GM12878 (cell line): ENCODE results near the gene CDX1. TPM values are rescaled to one million over a fixed set of nuclear protein-coding genes. Genes with fewer than 3 reads are reported as not detected.

Experiments
- ATAC-seq: fragments of 200-7000 bp; cut with Tn5 transposase; 3 replicates; pipeline ENCODE4 v1.9.1; 2020; ENCODE audit warnings: mild to moderate bottlenecking, moderate library complexity
- BruUV-seq: library from RNA; stranded (reverse); fragments of 400-500 nt; replicated peaks from 2 replicates; lab custom pipeline; 2021; lab: Mats Ljungman, UMichigan
- CTCF ChIA-PET: fragments of 300-600 bp; sonication (Branson Sonifier 250); formaldehyde crosslinking; extraction: SDS; loops from one replicate; lab custom pipeline; 2021; ENCODE audit warnings: inconsistent platforms; lab: Yijun Ruan, JAX
- POLR2A ChIA-PET: fragments of 350-600 bp; formaldehyde crosslinking; extraction: SDS; loops from one replicate; lab custom pipeline; 2021; ENCODE audit warnings: inconsistent platforms; lab: Charles Lee
- RAD21 ChIA-PET: fragments of 300-600 bp; sonication (Branson Sonifier 250); formaldehyde crosslinking; loops from one replicate; lab custom pipeline; 2023; ENCODE audit warnings: antibody characterized with exemption; ENCODE audit not compliant: unreplicated experiment; lab: Charles Lee
- SMC1A ChIA-PET: fragments of 300-600 bp; sonication (Branson Sonifier 250); formaldehyde crosslinking; loops from one replicate; lab custom pipeline; 2023; ENCODE audit not compliant: unreplicated experiment, uncharacterized antibody; lab: Charles Lee
- DNase-seq: peaks from one replicate; pipeline ENCODE4 v3.0.0-alpha.2; 2011; ENCODE audit warnings: low read depth, low spot score
- FAIRE-seq: peaks from 3 replicates; lab custom pipeline; 2011; peaks lifted over from hg19 to GRCh38; lab: Jason Lieb, UNC
- H2AFZ ChIP-seq: 2 replicates; pipeline ENCODE4 v1.6.0; 2011; ENCODE audit warnings: low read depth, low read length, control low read depth; ENCODE audit not compliant: control insufficient read depth
- H3K27ac ChIP-seq: 2 replicates; pipeline ENCODE4 v1.5.1; 2011; ENCODE audit warnings: control low read depth; ENCODE audit not compliant: control insufficient read depth, insufficient read depth
- H3K27me3 ChIP-seq, 2 experiments: replicated peaks in 1 of 2; 2 replicates each; pipeline versions ENCODE4 v1.6.0 to v1.6.1; 2011; ENCODE audit warnings: low read length in 1 of 2; ENCODE audit not compliant: control insufficient read depth in 2 of 2, insufficient read depth in 2 of 2
- H3K36me3 ChIP-seq, 2 experiments: 2 replicates each; pipeline ENCODE4 v1.5.1; 2011; ENCODE audit warnings: low read length in 1 of 2; ENCODE audit not compliant: control insufficient read depth in 2 of 2, insufficient read depth in 2 of 2
- H3K4me1 ChIP-seq: 2 replicates; pipeline ENCODE4 v1.6.1; 2011; ENCODE audit warnings: mild to moderate bottlenecking, low read length, moderate library complexity, mixed read lengths; ENCODE audit not compliant: control insufficient read depth, insufficient read depth
- H3K4me2 ChIP-seq: 2 replicates; pipeline ENCODE4 v1.6.0; 2011; ENCODE audit warnings: control low read depth; ENCODE audit not compliant: control insufficient read depth, insufficient read depth
- H3K4me3 ChIP-seq: fragments of 200-600 bp; sonication (generic); 2 replicates; pipeline ENCODE4 v1.5.1; 2016
- H3K79me2 ChIP-seq: 2 replicates; pipeline ENCODE4 v1.6.0; 2011; ENCODE audit warnings: low read length; ENCODE audit not compliant: control insufficient read depth, insufficient read depth
- H3K9ac ChIP-seq: 2 replicates; pipeline ENCODE4 v1.8.0; 2011; ENCODE audit warnings: low read length, control low read depth, mixed read lengths; ENCODE audit not compliant: control insufficient read depth, insufficient read depth
- H3K9me3 ChIP-seq: replicated peaks from 3 replicates; pipeline ENCODE4 v1.5.1; 2011; ENCODE audit warnings: mild to moderate bottlenecking, low read length; ENCODE audit not compliant: control insufficient read depth, insufficient read depth
- H4K20me1 ChIP-seq: 2 replicates; pipeline ENCODE4 v1.6.0; 2011; ENCODE audit not compliant: control insufficient read depth, insufficient read depth
- CTCF ChIP-seq, 3 experiments: IDR thresholded peaks in 2 of 3; conservative IDR thresholded peaks in 1 of 3; 2 replicates each; pipeline ENCODE4 v1.5.1; 2011; ENCODE audit warnings: low read depth in 3 of 3, low read length in 3 of 3, mild to moderate bottlenecking in 3 of 3, control low read depth in 2 of 3, moderate library complexity in 2 of 3, inconsistent platforms in 1 of 3, mixed read lengths in 1 of 3; ENCODE audit not compliant: control insufficient read depth in 2 of 3, insufficient read depth in 1 of 3; ENCODE audit errors: extremely low read depth in 1 of 3
- GATAD2B ChIP-seq: fragments of 450-650 bp; conservative IDR thresholded peaks from 2 replicates; pipeline ENCODE4 v1.6.1; 2017; ENCODE audit warnings: low read depth, mild to moderate bottlenecking, moderate library complexity
- NR2F1 ChIP-seq: fragments of 450-650 bp; conservative IDR thresholded peaks from 2 replicates; pipeline ENCODE4 v1.6.1; 2017; ENCODE audit warnings: mild to moderate bottlenecking
- PRDM15 ChIP-seq: fragments of 450-650 bp; formaldehyde crosslinking; IDR thresholded peaks from 2 replicates; pipeline ENCODE4 v1.4.0; 2020; ENCODE audit warnings: mild to moderate bottlenecking, moderate library complexity
- RAD21 ChIP-seq: IDR thresholded peaks from 2 replicates; pipeline ENCODE4 v1.6.1; 2011; ENCODE audit warnings: mild to moderate bottlenecking, low read depth, low read length, moderate library complexity; ENCODE audit not compliant: insufficient read depth
- SMC3 ChIP-seq: IDR thresholded peaks from 2 replicates; pipeline ENCODE4 v1.6.1; 2011; ENCODE audit warnings: low read length, improper control_type of control experiment, borderline replicate concordance
- WGBS: methylation state at CpG from one replicate; pipeline ENCODE4 v1.1.6; 2016; ENCODE audit warnings: low lambda C conversion rate; ENCODE audit not compliant: insufficient replicate concordance, insufficient coverage; ENCODE audit errors: missing lambda C conversion rate; 5-methylcytosine and 5-hydroxymethylcytosine counted together
- in situ Hi-C: fragments of 300-500 bp; cut with MboI; formaldehyde crosslinking; loops from 9 replicates; pipeline ENCODE4 v1.14.3; 2018; ENCODE audit warnings: mixed read lengths
- intact Hi-C: fragments of 100-400 bp; cut with micrococcal nuclease; formaldehyde crosslinking; loops from one replicate; pipeline ENCODE4 v1.14.2; 2022; ENCODE audit not compliant: unreplicated experiment
- polyA plus RNA-seq, 11 experiments: library from polyadenylated mRNA; depleted of rRNA in 4 of 11; unstranded in 6 of 11; stranded (reverse) in 5 of 11; fragments of >200 nt; fragmentation: Nextera tagmentation in 4 of 11; fragmentation: Illumina TruSeq in 1 of 11; extraction: Ambion mirVana in 4 of 11; extraction: Trizol in 1 of 11; gene quantifications; 1 replicate in 1 of 11; 2 replicates in 10 of 11; pipeline versions ENCODE4 v1.2.1 to v1.2.3, GENCODE V29; 2011 to 2016; ENCODE audit warnings: inconsistent platforms in 2 of 11, missing spikeins in 2 of 11, low read depth in 1 of 11
- total RNA-seq, 4 experiments: library from RNA; depleted of rRNA in 3 of 4; stranded (reverse); fragments of >200 nt in 3 of 4; fragmentation: Illumina TruSeq in 1 of 4; extraction: Trizol in 1 of 4; gene quantifications; 2 replicates each; pipeline versions ENCODE4 v1.2.1 to v1.2.3, GENCODE V29; 2013 to 2021

The CDX1 gene
- total and polyA plus RNA-seq, 10 of the 15 experiments (the other 5 are each of a cell fraction or from before 2014, with no cell fraction given) = not detected

- no peaks in the 10 kb centered on the region for H3K79me2 ChIP-seq
- no peaks in the 10 kb centered on the region for H3K36me3 ChIP-seq
- TF ChIP-seq PRDM15 (CRISPR knock-in tag) (no peak), NR2F1 (no peak), CTCF (IDR thresholded peaks at IDR 0.05 in 2 of 3, conservative IDR thresholded peaks at IDR 0.05 in 1 of 3; ENCODE audit: control insufficient read depth in 2 of 3, extremely low read depth in 1 of 3, insufficient read depth in 1 of 3, low read depth in 3 of 3, low read length in 3 of 3) (peak; percentile 17 to 29 (median 18); a peak in 3 of 6 replicates), GATAD2B (no peak), RAD21 (peak; percentile 44), SMC3 (peak; percentile 28; the same call in 1 of the 2 replicates)
- TF ChIP-seq, all 136 proteins: peak for 3
- in situ Hi-C loops (no loop called here), intact Hi-C loops (no loop called here)
- ChIA-PET SMC1A (interaction anchor here (0.8 to 1.3 kb wide), 2 partner anchors 71 to 115 kb away, joined by 3 read pairs; no protein-coding TSS in a partner anchor), RAD21 (interaction anchor here (1.0 to 1.3 kb wide), 2 partner anchors 99 to 113 kb away, joined by 5 to 6 read pairs; no protein-coding TSS in a partner anchor), CTCF (interaction anchor here (0.7 to 1.3 kb wide), 5 partner anchors 33 to 397 kb away, joined by 3 to 7 read pairs (median 3); partner anchors contain the start of gene CSF1R), POLR2A (no interaction called here)
- H3K9me3 ChIP-seq = no peaks in the 10 kb centered on the region
- no peak overlapping the region for H3K4me3 ChIP-seq
- ATAC-seq (peak; percentile 34; the same call in 2 of the 3 replicates), DNase-seq (no peak), FAIRE-seq (no peak)
- WGBS = 25% methylated on average over 10 of the region's 10 CpGs
- no peaks in the 10 kb centered on the region for H3K4me1 ChIP-seq
- H3K27me3 ChIP-seq = no peaks in the 10 kb centered on the region
- no peaks in the 10 kb centered on the region for H4K20me1 ChIP-seq
- H3K4me2 ChIP-seq = no peak overlapping the region
- no peak overlapping the region for H2AFZ ChIP-seq
- no peak overlapping the region for H3K9ac ChIP-seq
- no peak overlapping the region for H3K27ac ChIP-seq
- no TSS peak for BruUV-seq
Measured at GRCh38 chr5:150119421-150120061, 47.0 kb upstream of the CDX1 start.
